Tibial artery (tissue), 4 donors: ENCODE data around the gene SLC39A9.

Experiments used
- DNase-seq, 2 donors: peaks; one replicate each; pipeline ENCODE4 v3.0.0-alpha.2; 2019
- H3K27ac ChIP-seq, 2 donors: fragments of 200-600 bp; sonication (generic) in 1 of 2; 1 replicate in 1 of 2; 2 replicates in 1 of 2; pipeline ENCODE4 v1.5.1; 2018 to 2019; ENCODE audit warnings: mild to moderate bottlenecking in 1 of 2
- H3K27me3 ChIP-seq, 2 donors: fragments of 200-600 bp; sonication (generic) in 1 of 2; one replicate each; pipeline versions ENCODE4 v1.5.1 to v1.6.0; 2016 to 2019
- H3K36me3 ChIP-seq, 3 donors: fragments of 200-600 bp; sonication (generic) in 2 of 3; one replicate each; pipeline ENCODE4 v1.5.1; 2016 to 2019; ENCODE audit warnings: mild to moderate bottlenecking in 2 of 3
- H3K4me1 ChIP-seq, 4 donors: fragments of 200-600 bp; sonication (generic) in 2 of 4; 1 replicate in 3 of 4; 2 replicates in 1 of 4; pipeline ENCODE4 v1.5.1; 2016 to 2019
- H3K4me3 ChIP-seq, 2 donors: fragments of 200-600 bp; sonication (generic) in 1 of 2; 1 replicate in 1 of 2; 2 replicates in 1 of 2; pipeline ENCODE4 v1.5.1; 2018 to 2019; ENCODE audit warnings: mild to moderate bottlenecking in 2 of 2
- H3K9me3 ChIP-seq, 3 donors: fragments of 200-600 bp; sonication (generic) in 1 of 3; one replicate each; pipeline ENCODE4 v1.5.1; 2016 to 2019
- CTCF ChIP-seq, 2 experiments: fragments of 200-600 bp in 1 of 2; fragments of 450-650 bp in 1 of 2; IDR thresholded peaks; one replicate each; pipeline ENCODE4 v1.5.1; 2017 to 2019; ENCODE audit warnings: antibody characterized with exemption in 2 of 2, mild to moderate bottlenecking in 1 of 2, moderate library complexity in 1 of 2
- intact Hi-C: fragments of 100-400 bp; cut with DNase I; formaldehyde crosslinking; loops from one replicate; pipeline ENCODE4 v1.15.0; 2023; ENCODE audit warnings: low total_unique reads

SLC39A9 gene

GRCh38 chr14:69428289-69428998, 30.0 kb downstream of the SLC39A9 start:
- H3K36me3 ChIP-seq = peaks cover 18 to 44% (median 28%) of the 10 kb centered on the region in 3 donors
- intact Hi-C loops = no loop called here
- no peak for DNase-seq
- no peak overlapping the region for H3K4me3 ChIP-seq
- H3K27ac ChIP-seq = no peak overlapping the region
- no peaks in the 10 kb centered on the region for H3K9me3 ChIP-seq
- no peak for TF ChIP-seq CTCF (IDR thresholded peaks at IDR 0.05)
- no peaks in the 10 kb centered on the region for H3K27me3 ChIP-seq
- H3K4me1 ChIP-seq = no peaks in the 10 kb centered on the region

GRCh38 chr14:69429643-69430042, 31.2 kb downstream of the SLC39A9 start:
- Histone ChIP-seq H3K9me3 (no peaks in the 10 kb centered on the region), H3K36me3 (peaks cover 18 to 41% (median 20%) of the 10 kb centered on the region in 3 donors), H3K4me3 (no peak overlapping the region), H3K27ac (no peak overlapping the region), H3K4me1 (no peaks in the 10 kb centered on the region), H3K27me3 (no peaks in the 10 kb centered on the region)
- no peak for DNase-seq
- TF ChIP-seq CTCF (IDR thresholded peaks at IDR 0.05) = no peak
- intact Hi-C loops = no loop called here

GRCh38 chr14:69430306-69430939, 31.9 kb downstream of the SLC39A9 start:
- H3K27me3 ChIP-seq = no peaks in the 10 kb centered on the region
- no peaks in the 10 kb centered on the region for H3K4me1 ChIP-seq
- intact Hi-C loops = no loop called here
- no peak for TF ChIP-seq CTCF (IDR thresholded peaks at IDR 0.05)
- peaks cover 12 to 33% (median 12%) of the 10 kb centered on the region in 3 donors for H3K36me3 ChIP-seq
- no peak for DNase-seq
- no peak overlapping the region for H3K4me3 ChIP-seq
- no peaks in the 10 kb centered on the region for H3K9me3 ChIP-seq
- no peak overlapping the region for H3K27ac ChIP-seq

GRCh38 chr14:69432364-69432763, 33.9 kb downstream of the SLC39A9 start:
- Histone ChIP-seq H3K9me3 (no peaks in the 10 kb centered on the region), H3K27me3 (no peaks in the 10 kb centered on the region), H3K36me3 (peaks cover 0 to 15% (median 0%) of the 10 kb centered on the region in 3 donors), H3K4me3 (no peak overlapping the region), H3K4me1 (no peaks in the 10 kb centered on the region), H3K27ac (no peak overlapping the region)
- intact Hi-C loops = no loop called here
- no peak for TF ChIP-seq CTCF (IDR thresholded peaks at IDR 0.05)
- DNase-seq = no peak

- no peak for DNase-seq
- no peaks in the 10 kb centered on the region for H3K4me1 ChIP-seq
- peaks cover 0 to 17% (median 5%) of the 10 kb centered on the region in 3 donors for H3K36me3 ChIP-seq
- no peaks in the 10 kb centered on the region for H3K27me3 ChIP-seq
- H3K27ac ChIP-seq = no peak overlapping the region
- no peaks in the 10 kb centered on the region for H3K9me3 ChIP-seq
- intact Hi-C loops = no loop called here
- no peak for TF ChIP-seq CTCF (IDR thresholded peaks at IDR 0.05)
- H3K4me3 ChIP-seq = no peak overlapping the region
Measured at GRCh38 chr14:69439521-69440270, 41.2 kb downstream of the SLC39A9 start.
